A549 (cell line): ENCODE data around the gene PIK3CD. TPM values are rescaled to one million over a fixed set of nuclear protein-coding genes. Genes with fewer than 3 reads are reported as not detected.

ENCODE experiments used
- ATAC-seq, 2 experiments: fragments of 200-7000 bp in 1 of 2; fragments of >200 bp in 1 of 2; cut with Nextera tagmentation in 1 of 2; cut with Tn5 transposase in 1 of 2; 3 replicates each; pipeline versions ENCODE4 v1.8.0 to v1.9.1; 2018 to 2020; ENCODE audit warnings: mild to moderate bottlenecking in 1 of 2, moderate library complexity in 1 of 2
- CTCF ChIA-PET: fragments of 300-600 bp; sonication (Branson Sonifier 250); formaldehyde crosslinking; extraction: SDS; loops from one replicate; lab custom pipeline; 2021; ENCODE audit warnings: antibody characterized with exemption, inconsistent platforms; lab: Yijun Ruan, JAX
- POLR2A ChIA-PET: fragments of 350-600 bp; formaldehyde crosslinking; extraction: SDS; loops from one replicate; lab custom pipeline; 2021; ENCODE audit warnings: antibody characterized with exemption, inconsistent platforms; lab: Yijun Ruan, JAX
- DNase-seq, 2 experiments: peaks; one replicate each; pipeline versions ENCODE4 v3.0.0 to v3.0.0-alpha.2; 2011 to 2016; ENCODE audit warnings: low read depth in 1 of 2, low spot score in 1 of 2
- FAIRE-seq: peaks from 2 replicates; lab custom pipeline; 2011; peaks lifted over from hg19 to GRCh38; lab: Jason Lieb, UNC
- H3K27ac ChIP-seq, 2 experiments: fragments of >200 bp; sonication (Bioruptor Twin); formaldehyde crosslinking; 3 replicates each; pipeline ENCODE4 v1.5.1; 2016 to 2017
- H3K4me1 ChIP-seq: fragments of >200 bp; sonication (Bioruptor Twin); formaldehyde crosslinking; 3 replicates; pipeline ENCODE4 v1.6.1; 2016
- H3K4me2 ChIP-seq: fragments of >200 bp; sonication (Bioruptor Twin); formaldehyde crosslinking; 3 replicates; pipeline ENCODE4 v1.6.1; 2016
- H3K4me3 ChIP-seq: fragments of >200 bp; sonication (Bioruptor Twin); formaldehyde crosslinking; 3 replicates; pipeline ENCODE4 v1.5.1; 2016
- H3K9me3 ChIP-seq: fragments of >200 bp; sonication (Bioruptor Twin); formaldehyde crosslinking; 3 replicates; pipeline ENCODE4 v1.6.1; 2016
- BCL3 ChIP-seq: fragments of >200 bp; sonication (Bioruptor Twin); formaldehyde crosslinking; IDR thresholded peaks from 3 replicates; pipeline ENCODE4 v1.6.1; 2016
- BHLHE40 ChIP-seq: IDR thresholded peaks from 2 replicates; pipeline ENCODE4 v1.6.1; 2012; ENCODE audit warnings: low read depth, low read length, inconsistent platforms
- CBX2 ChIP-seq: fragments of 200-600 bp; sonication (generic); IDR thresholded peaks from 2 replicates; pipeline ENCODE4 v1.6.1; 2016; ENCODE audit warnings: low read depth, mild to moderate bottlenecking, borderline replicate concordance
- CHD4 ChIP-seq: fragments of 200-600 bp; sonication (generic); IDR thresholded peaks from 2 replicates; pipeline ENCODE4 v1.6.1; 2016; ENCODE audit warnings: antibody characterized with exemption, mild to moderate bottlenecking, borderline replicate concordance
- EHF ChIP-seq: fragments of 250-450 bp; sonication (Bioruptor Pico); IDR thresholded peaks from 2 replicates; pipeline ENCODE4 v1.5.0; 2020; ENCODE audit warnings: mild to moderate bottlenecking
- EP300 ChIP-seq, 2 experiments: fragments of >200 bp; sonication (Bioruptor Twin); formaldehyde crosslinking; IDR thresholded peaks; 2 replicates in 1 of 2; 3 replicates in 1 of 2; pipeline ENCODE4 v1.6.1; 2016 to 2017
- FOXS1 ChIP-seq: fragments of 250-450 bp; sonication (Bioruptor Pico); IDR thresholded peaks from 2 replicates; pipeline ENCODE4 v1.5.0; 2020; ENCODE audit warnings: mild to moderate bottlenecking, moderate library complexity
- GATA3 ChIP-seq: IDR thresholded peaks from 2 replicates; pipeline ENCODE4 v1.6.1; 2012; ENCODE audit warnings: borderline replicate concordance
- HEYL ChIP-seq: fragments of 250-450 bp; sonication (Bioruptor Pico); IDR thresholded peaks from 2 replicates; pipeline ENCODE4 v1.8.0; 2021; ENCODE audit warnings: mild to moderate bottlenecking, moderate library complexity
- HOXA7 ChIP-seq: fragments of 250-450 bp; sonication (Bioruptor Pico); IDR thresholded peaks from 2 replicates; pipeline ENCODE4 v1.5.0; 2020; ENCODE audit warnings: mild to moderate bottlenecking, moderate library complexity
- HOXB5 ChIP-seq: fragments of 250-450 bp; sonication (Bioruptor Pico); IDR thresholded peaks from 2 replicates; pipeline ENCODE4 v1.5.0; 2020; ENCODE audit warnings: mild to moderate bottlenecking, moderate library complexity
- KDM1A ChIP-seq: fragments of 200-600 bp; sonication (generic); IDR thresholded peaks from 2 replicates; pipeline ENCODE4 v1.6.1; 2016; ENCODE audit warnings: low read depth, mild to moderate bottlenecking
- MAFK ChIP-seq: fragments of 450-650 bp; IDR thresholded peaks from 2 replicates; pipeline ENCODE4 v1.6.1; 2014; ENCODE audit not compliant: partially characterized antibody
- MYC ChIP-seq: IDR thresholded peaks from 2 replicates; pipeline ENCODE4 v1.6.1; 2012; ENCODE audit warnings: mild to moderate bottlenecking, inconsistent platforms, low read length, improper control_type of control experiment, borderline replicate concordance
- NPAS2 ChIP-seq: fragments of 250-450 bp; sonication (Bioruptor Pico); IDR thresholded peaks from 2 replicates; pipeline ENCODE4 v1.8.0; 2022; ENCODE audit warnings: mild to moderate bottlenecking, moderate library complexity, borderline replicate concordance
- POLR2A ChIP-seq: IDR thresholded peaks from 2 replicates; pipeline ENCODE4 v1.6.1; 2012; ENCODE audit warnings: mild to moderate bottlenecking, low read length
- RARB ChIP-seq: fragments of 250-450 bp; sonication (Bioruptor Pico); IDR thresholded peaks from 2 replicates; pipeline ENCODE4 v1.8.0; 2021; ENCODE audit warnings: mild to moderate bottlenecking, moderate library complexity
- RCOR1 ChIP-seq: fragments of 150-350 bp; IDR thresholded peaks from 2 replicates; pipeline ENCODE4 v1.6.1; 2014; ENCODE audit warnings: antibody characterized with exemption, low read length, low read depth
- REST ChIP-seq: fragments of 200-600 bp; sonication (generic); IDR thresholded peaks from 2 replicates; pipeline ENCODE4 v1.6.1; 2016; ENCODE audit warnings: antibody characterized with exemption, mild to moderate bottlenecking, moderate library complexity
- SMC3 ChIP-seq: fragments of >200 bp; sonication (Bioruptor Twin); formaldehyde crosslinking; IDR thresholded peaks from 3 replicates; pipeline ENCODE4 v1.6.1; 2018; ENCODE audit warnings: inconsistent platforms
- SREBF2 ChIP-seq: fragments of 450-650 bp; IDR thresholded peaks from 2 replicates; pipeline ENCODE4 v1.6.1; 2014; ENCODE audit warnings: mild to moderate bottlenecking, moderate library complexity
- ZC3H11A ChIP-seq: fragments of 450-650 bp; IDR thresholded peaks from 2 replicates; pipeline ENCODE4 v1.6.1; 2014; ENCODE audit warnings: antibody characterized with exemption, mild to moderate bottlenecking
- ZFP36 ChIP-seq: fragments of 450-650 bp; IDR thresholded peaks from 2 replicates; pipeline ENCODE4 v1.6.1; 2014; ENCODE audit warnings: borderline replicate concordance; ENCODE audit not compliant: partially characterized antibody
- ZSCAN20 ChIP-seq: fragments of 250-450 bp; sonication (Bioruptor Pico); IDR thresholded peaks from 2 replicates; pipeline ENCODE4 v1.8.0; 2022; ENCODE audit warnings: mild to moderate bottlenecking, moderate library complexity
- WGBS: methylation state at CpG from one replicate; pipeline ENCODE4 v1.1.6; 2017; ENCODE audit errors: missing lambda C conversion rate; 5-methylcytosine and 5-hydroxymethylcytosine counted together
- polyA plus RNA-seq, 4 experiments: library from polyadenylated mRNA; depleted of rRNA in 3 of 4; stranded (reverse); fragments of >200 nt; fragmentation: RNase III in 1 of 4; extraction: RNeasy Plus Mini Kit Qiagen cat#74134 plus additional on column Dnase treatment in 1 of 4; gene quantifications; 2 replicates in 3 of 4; 3 replicates in 1 of 4; pipeline ENCODE4 v1.2.3, GENCODE V29; 2011 to 2017
- TF ChIP-seq, protein P1 (sequence below): IDR thresholded peaks from 2 replicates; pipeline ENCODE4 v1.6.1; 2012
- TF ChIP-seq, protein P2 (sequence below): fragments of 250-450 bp; sonication (Bioruptor Pico); IDR thresholded peaks from 2 replicates; pipeline ENCODE4 v1.5.0; 2021; ENCODE audit warnings: mild to moderate bottlenecking, moderate library complexity, borderline replicate concordance
- TF ChIP-seq, protein P3 (sequence below): IDR thresholded peaks from 2 replicates; pipeline ENCODE4 v1.6.1; 2012; ENCODE audit warnings: low read depth, borderline replicate concordance

Gene PIK3CD
- polyA plus RNA-seq, 2 of the 4 experiments (the other 2 are of a cell fraction) = 2.4 to 3.5 TPM

- no peak overlapping the region for H3K27ac ChIP-seq
- H3K4me1 ChIP-seq = 0 out of 3 replicates have a peak, but pooled peaks cover 5% of the 10 kb centered on the region
- ATAC-seq = no peak
- no peak overlapping the region for H3K4me2 ChIP-seq
- 74% methylated on average over 4 of the region's 6 CpGs for WGBS
- H3K9me3 ChIP-seq = no peaks in the 10 kb centered on the region
- ChIA-PET CTCF (no interaction called here), POLR2A (no interaction called here)
- no peak for FAIRE-seq
- TF ChIP-seq BHLHE40 (no peak), ZFP36 (no peak), HEYL (CRISPR knock-in tag) (no peak), BCL3 (no peak), RCOR1 (no peak), EP300 (IDR thresholded peaks at IDR 0.05) (no peak), KDM1A (no peak)
- TF ChIP-seq, protein P1, sequence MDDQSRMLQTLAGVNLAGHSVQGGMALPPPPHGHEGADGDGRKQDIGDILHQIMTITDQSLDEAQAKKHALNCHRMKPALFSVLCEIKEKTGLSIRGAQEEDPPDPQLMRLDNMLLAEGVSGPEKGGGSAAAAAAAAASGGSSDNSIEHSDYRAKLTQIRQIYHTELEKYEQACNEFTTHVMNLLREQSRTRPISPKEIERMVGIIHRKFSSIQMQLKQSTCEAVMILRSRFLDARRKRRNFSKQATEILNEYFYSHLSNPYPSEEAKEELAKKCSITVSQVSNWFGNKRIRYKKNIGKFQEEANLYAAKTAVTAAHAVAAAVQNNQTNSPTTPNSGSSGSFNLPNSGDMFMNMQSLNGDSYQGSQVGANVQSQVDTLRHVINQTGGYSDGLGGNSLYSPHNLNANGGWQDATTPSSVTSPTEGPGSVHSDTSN = no peak
- TF ChIP-seq, protein P2, sequence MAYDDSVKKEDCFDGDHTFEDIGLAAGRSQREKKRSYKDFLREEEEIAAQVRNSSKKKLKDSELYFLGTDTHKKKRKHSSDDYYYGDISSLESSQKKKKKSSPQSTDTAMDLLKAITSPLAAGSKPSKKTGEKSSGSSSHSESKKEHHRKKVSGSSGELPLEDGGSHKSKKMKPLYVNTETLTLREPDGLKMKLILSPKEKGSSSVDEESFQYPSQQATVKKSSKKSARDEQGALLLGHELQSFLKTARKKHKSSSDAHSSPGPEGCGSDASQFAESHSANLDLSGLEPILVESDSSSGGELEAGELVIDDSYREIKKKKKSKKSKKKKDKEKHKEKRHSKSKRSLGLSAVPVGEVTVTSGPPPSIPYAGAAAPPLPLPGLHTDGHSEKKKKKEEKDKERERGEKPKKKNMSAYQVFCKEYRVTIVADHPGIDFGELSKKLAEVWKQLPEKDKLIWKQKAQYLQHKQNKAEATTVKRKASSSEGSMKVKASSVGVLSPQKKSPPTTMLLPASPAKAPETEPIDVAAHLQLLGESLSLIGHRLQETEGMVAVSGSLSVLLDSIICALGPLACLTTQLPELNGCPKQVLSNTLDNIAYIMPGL = no peak
- H3K4me3 ChIP-seq = no peak overlapping the region
- DNase-seq = no peak
Measured at GRCh38 chr1:9663257-9663656, 11.7 kb downstream of the PIK3CD start.

GRCh38 chr1:9665193-9665592 is 13.7 kb downstream of the PIK3CD start:
- H3K4me1 ChIP-seq = no peaks in the 10 kb centered on the region
- TF ChIP-seq ZSCAN20 (CRISPR knock-in tag) = no peak
- no peak for TF ChIP-seq RARB
- no peak for TF ChIP-seq HOXB5 (CRISPR knock-in tag)
- TF ChIP-seq, protein P3, sequence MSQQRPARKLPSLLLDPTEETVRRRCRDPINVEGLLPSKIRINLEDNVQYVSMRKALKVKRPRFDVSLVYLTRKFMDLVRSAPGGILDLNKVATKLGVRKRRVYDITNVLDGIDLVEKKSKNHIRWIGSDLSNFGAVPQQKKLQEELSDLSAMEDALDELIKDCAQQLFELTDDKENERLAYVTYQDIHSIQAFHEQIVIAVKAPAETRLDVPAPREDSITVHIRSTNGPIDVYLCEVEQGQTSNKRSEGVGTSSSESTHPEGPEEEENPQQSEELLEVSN = no peak
- no peak for TF ChIP-seq NPAS2
- TF ChIP-seq EHF (CRISPR knock-in tag) = no peak
- no peak for TF ChIP-seq SREBF2
- TF ChIP-seq CHD4 = no peak
- TF ChIP-seq SMC3 = no peak
- TF ChIP-seq POLR2A = no peak
- TF ChIP-seq ZC3H11A = no peak
- TF ChIP-seq HEYL (CRISPR knock-in tag) = no peak
- TF ChIP-seq REST = no peak
- no peak for TF ChIP-seq GATA3
- TF ChIP-seq HOXA7 (CRISPR knock-in tag) = no peak
- TF ChIP-seq CBX2 = no peak
- TF ChIP-seq MYC = no peak
- no peak for TF ChIP-seq FOXS1
- TF ChIP-seq MAFK = no peak
- ChIA-PET CTCF (interaction anchor here (0.8 to 1.9 kb wide), 4 partner anchors 10 to 39 kb away, joined by 3 to 6 read pairs (median 4); no protein-coding TSS in a partner anchor), POLR2A (no interaction called here)
- ATAC-seq (no peak), DNase-seq (no peak), FAIRE-seq (no peak)
- H3K4me3 ChIP-seq = no peak overlapping the region
- WGBS = 79% methylated on average over 9 of the region's 9 CpGs
- no peaks in the 10 kb centered on the region for H3K9me3 ChIP-seq
- no peak overlapping the region for H3K27ac ChIP-seq
- H3K4me2 ChIP-seq = no peak overlapping the region
